Measurements from ENCODE around the gene MYO18A. TPM values are rescaled to one million over a fixed set of nuclear protein-coding genes. Genes with fewer than 3 reads are reported as not detected.
"Not testable (repeated sequence)": the region's sequence is repeated elsewhere in the genome, so short reads cannot be mapped to it uniquely, and the experiment has no call there.

MYO18A gene
- 79.9 TPM for total RNA-seq (ENCODE audit: unreplicated experiment)
- long read RNA-seq, partial matches to known transcripts = 2 of 3 reads
- long read RNA-seq, other reads (novel, unspliced or antisense) = 1 of 3 reads

GRCh38 chr17:29180034-29180787, at the start of gene MYO18A:
Gene MYO18A (minus strand): TSS chr17:29180398. CDS start chr17:29166940, 13,458 bp downstream.
- TF ChIP-seq CTCF (IDR thresholded peaks at IDR 0.05; ENCODE audit: unreplicated experiment) = peak; percentile 86
- peak; percentile 91 for DNase-seq (ENCODE audit: low spot score)
- Mint-ChIP-seq H3K27ac (ENCODE audit: unreplicated experiment) (peak within 1 kb of the TSS; percentile 42), H3K36me3 (ENCODE audit: low read depth, unreplicated experiment) (no peaks in the 10 kb centered on the region), H3K27me3 (ENCODE audit: unreplicated experiment) (peaks cover 9% of the 10 kb centered on the region), H3K4me1 (ENCODE audit: unreplicated experiment) (peaks cover 41% of the 10 kb centered on the region), H3K4me3 (ENCODE audit: unreplicated experiment) (peak within 1 kb of the TSS; percentile 90), H3K9me3 (ENCODE audit: unreplicated experiment) (no peaks in the 10 kb centered on the region)

GRCh38 chr17:29225396-29225795, 45.2 kb upstream of the MYO18A start:
- Mint-ChIP-seq H3K4me3 (ENCODE audit: unreplicated experiment) (no peak overlapping the region), H3K4me1 (ENCODE audit: unreplicated experiment) (peaks cover 4% of the 10 kb centered on the region), H3K27ac (ENCODE audit: unreplicated experiment) (peak overlapping the region; percentile 0), H3K9me3 (ENCODE audit: unreplicated experiment) (no peaks in the 10 kb centered on the region), H3K36me3 (ENCODE audit: low read depth, unreplicated experiment) (no peaks in the 10 kb centered on the region), H3K27me3 (ENCODE audit: unreplicated experiment) (peaks cover 1% of the 10 kb centered on the region)
- TF ChIP-seq CTCF (IDR thresholded peaks at IDR 0.05; ENCODE audit: unreplicated experiment) = no peak
- DNase-seq (ENCODE audit: low spot score) = no peak

GRCh38 chr17:29221338-29221737, 41.1 kb upstream of the MYO18A start:
- H3K27ac Mint-ChIP-seq (ENCODE audit: unreplicated experiment); H3K36me3 Mint-ChIP-seq (ENCODE audit: low read depth, unreplicated experiment); H3K9me3 Mint-ChIP-seq (ENCODE audit: unreplicated experiment): not testable (repeated sequence)

GRCh38 chr17:29219378-29220047, 39.3 kb upstream of the MYO18A start:
- DNase-seq (ENCODE audit: low spot score) = peak; percentile 87
- Mint-ChIP-seq H3K27ac (ENCODE audit: unreplicated experiment) (no peak overlapping the region), H3K9me3 (ENCODE audit: unreplicated experiment) (no peaks in the 10 kb centered on the region), H3K4me1 (ENCODE audit: unreplicated experiment) (peaks cover 3% of the 10 kb centered on the region), H3K36me3 (ENCODE audit: low read depth, unreplicated experiment) (no peaks in the 10 kb centered on the region), H3K4me3 (ENCODE audit: unreplicated experiment) (no peak overlapping the region), H3K27me3 (ENCODE audit: unreplicated experiment) (peaks cover 2% of the 10 kb centered on the region)
- peak; percentile 88 for TF ChIP-seq CTCF (IDR thresholded peaks at IDR 0.05; ENCODE audit: unreplicated experiment)

More at GRCh38 chr17:29221338-29221737, 41.1 kb upstream of the MYO18A start:
- not testable (repeated sequence) for H3K4me1 Mint-ChIP-seq (ENCODE audit: unreplicated experiment); H3K4me3 Mint-ChIP-seq (ENCODE audit: unreplicated experiment); H3K27me3 Mint-ChIP-seq (ENCODE audit: unreplicated experiment); DNase-seq (ENCODE audit: low spot score)

- H3K27me3 Mint-ChIP-seq (ENCODE audit: unreplicated experiment) = peaks cover 2% of the 10 kb centered on the region
- peaks cover 7% of the 10 kb centered on the region for H3K4me1 Mint-ChIP-seq (ENCODE audit: unreplicated experiment)
- no peaks in the 10 kb centered on the region for H3K36me3 Mint-ChIP-seq (ENCODE audit: low read depth, unreplicated experiment)
- H3K4me3 Mint-ChIP-seq (ENCODE audit: unreplicated experiment) = no peak overlapping the region
- no peaks in the 10 kb centered on the region for H3K9me3 Mint-ChIP-seq (ENCODE audit: unreplicated experiment)
- no peak for DNase-seq (ENCODE audit: low spot score)
- TF ChIP-seq CTCF (IDR thresholded peaks at IDR 0.05; ENCODE audit: unreplicated experiment) = no peak
- H3K27ac Mint-ChIP-seq (ENCODE audit: unreplicated experiment) = no peak overlapping the region
Observed at GRCh38 chr17:29216856-29217255, 36.7 kb upstream of the MYO18A start.
